PC-3 (cell line): Measurements from ENCODE around the gene ACIN1. TPM values are rescaled to one million over a fixed set of nuclear protein-coding genes. Genes with fewer than 3 reads are reported as not detected.

Source experiments
- ATAC-seq: fragments of 200-7000 bp; cut with Tn5 transposase; 2 replicates; pipeline ENCODE4 v1.9.1; 2020; ENCODE audit warnings: mild to moderate bottlenecking, moderate library complexity
- BruUV-seq: library from RNA; stranded (reverse); fragments of 400-500 nt; replicated peaks from 2 replicates; lab custom pipeline; 2021; lab: Mats Ljungman, UMichigan
- CTCF ChIA-PET: fragments of 300-600 bp; sonication (Branson Sonifier 250); formaldehyde crosslinking; loops from one replicate; lab custom pipeline; 2022; ENCODE audit warnings: antibody characterized with exemption; lab: Charles Lee
- POLR2A ChIA-PET: fragments of 300-600 bp; sonication (Branson Sonifier 250); formaldehyde crosslinking; loops from one replicate; lab custom pipeline; 2022; ENCODE audit warnings: antibody characterized with exemption; ENCODE audit not compliant: unreplicated experiment; lab: Charles Lee
- DNase-seq: peaks from one replicate; pipeline ENCODE4 v3.0.0-alpha.2; 2015
- H2AFZ ChIP-seq: fragments of 300-600 bp; sonication (generic); 2 replicates; pipeline ENCODE4 v1.6.0; 2016; ENCODE audit warnings: antibody characterized with exemption, low read length
- H3F3A ChIP-seq: fragments of 300-600 bp; sonication (generic); one replicate; pipeline ENCODE4 v1.6.0; 2017; ENCODE audit warnings: antibody characterized with exemption, low read length, control low read depth, mild to moderate bottlenecking; ENCODE audit not compliant: unreplicated experiment
- H3K27ac ChIP-seq: fragments of 300-600 bp; sonication (generic); 2 replicates; pipeline ENCODE4 v1.5.1; 2016; ENCODE audit warnings: mild to moderate bottlenecking, low read length
- H3K27me3 ChIP-seq: fragments of 300-600 bp; sonication (generic); 2 replicates; pipeline ENCODE4 v1.6.1; 2016; ENCODE audit warnings: low read length, mixed read lengths
- H3K36me3 ChIP-seq: fragments of 300-600 bp; sonication (generic); 2 replicates; pipeline ENCODE4 v1.6.1; 2016; ENCODE audit warnings: low read depth, mixed run types, low read length, mixed read lengths
- H3K4me1 ChIP-seq: fragments of 300-600 bp; sonication (generic); 2 replicates; pipeline ENCODE4 v1.5.1; 2016; ENCODE audit warnings: low read length; ENCODE audit not compliant: insufficient read depth
- H3K4me2 ChIP-seq: fragments of 300-600 bp; sonication (generic); 2 replicates; pipeline ENCODE4 v1.6.0; 2016; ENCODE audit warnings: low read length
- H3K4me3 ChIP-seq: fragments of 300-600 bp; sonication (generic); 2 replicates; pipeline ENCODE4 v1.5.1; 2016; ENCODE audit warnings: mild to moderate bottlenecking, low read length, mixed read lengths
- H3K79me2 ChIP-seq: fragments of 300-600 bp; sonication (generic); 2 replicates; pipeline ENCODE4 v1.6.1; 2017; ENCODE audit warnings: low read length, mixed read lengths
- H3K9ac ChIP-seq: fragments of 300-600 bp; sonication (generic); 2 replicates; pipeline ENCODE4 v1.6.0; 2016; ENCODE audit warnings: mild to moderate bottlenecking, low read length
- H3K9me2 ChIP-seq: fragments of 300-600 bp; sonication (generic); replicated peaks from 2 replicates; pipeline ENCODE4 v1.6.1; 2016; ENCODE audit warnings: mixed run types, low read length, mixed read lengths
- H3K9me3 ChIP-seq: fragments of 300-600 bp; sonication (generic); 2 replicates; pipeline ENCODE4 v1.6.1; 2016; ENCODE audit warnings: low read length, mixed read lengths
- H4K20me1 ChIP-seq: fragments of 300-600 bp; sonication (generic); 2 replicates; pipeline ENCODE4 v1.6.1; 2016; ENCODE audit warnings: low read length, mixed read lengths
- CTCF ChIP-seq: fragments of 300-600 bp; sonication (generic); conservative IDR thresholded peaks from 2 replicates; pipeline ENCODE4 v1.5.1; 2017; ENCODE audit warnings: antibody characterized with exemption, low read depth, mild to moderate bottlenecking, low read length
- EZH2 ChIP-seq: fragments of 300-600 bp; sonication (generic); IDR thresholded peaks from one replicate; pipeline ENCODE4 v1.6.1; 2017; ENCODE audit warnings: antibody characterized with exemption, mild to moderate bottlenecking, low read length; ENCODE audit not compliant: unreplicated experiment
- EZH2phosphoT487 ChIP-seq: fragments of 300-600 bp; sonication (generic); IDR thresholded peaks from 2 replicates; pipeline ENCODE4 v1.6.1; 2018; ENCODE audit warnings: mild to moderate bottlenecking, antibody characterized with exemption, low read length, borderline replicate concordance
- intact Hi-C: fragments of 100-400 bp; cut with micrococcal nuclease; formaldehyde crosslinking; loops from 2 replicates; pipeline ENCODE4 v1.9.0; 2023
- total RNA-seq: library from RNA; depleted of rRNA; stranded (reverse); fragments of >200 nt; gene quantifications from 2 replicates; pipeline ENCODE4 v1.2.3, GENCODE V29; 2014

Gene ACIN1
- total RNA-seq, 1 experiment from 2014 or later: 112 TPM

GRCh38 chr14:23058654-23059504 lies 36.1 kb downstream of the ACIN1 start:
- ChIA-PET CTCF (interaction anchor here (0.5 to 2.0 kb wide), 7 partner anchors 10 to 85 kb away, joined by 4 to 26 read pairs (median 7); no protein-coding TSS in a partner anchor), POLR2A (no interaction called here)
- peaks cover 29% of the 10 kb centered on the region for H3K4me1 ChIP-seq
- no peaks in the 10 kb centered on the region for H3K9me3 ChIP-seq
- no peaks in the 10 kb centered on the region for H4K20me1 ChIP-seq
- no peaks in the 10 kb centered on the region; the same call in 1 of the 2 replicates for H3K79me2 ChIP-seq
- peaks cover 15% of the 10 kb centered on the region for H3F3A ChIP-seq
- intact Hi-C loops: loop anchor here (1.0 kb wide), 2 partner anchors 65 to 73 kb away; no protein-coding TSS in a partner anchor
- no peak overlapping the region for H2AFZ ChIP-seq
- no peak overlapping the region for H3K4me3 ChIP-seq
- H3K4me2 ChIP-seq: no peak overlapping the region
- H3K27me3 ChIP-seq: no peaks in the 10 kb centered on the region
- H3K36me3 ChIP-seq: peaks cover 34% of the 10 kb centered on the region
- TSS peak; percentile 81 for BruUV-seq
- H3K27ac ChIP-seq: no peak overlapping the region
- H3K9me2 ChIP-seq: no peaks in the 10 kb centered on the region
- DNase-seq (no peak), ATAC-seq (no peak)
- H3K9ac ChIP-seq: no peak overlapping the region
- TF ChIP-seq EZH2 (no peak), EZH2phosphoT487 (no peak), CTCF (no peak)

DNA sequence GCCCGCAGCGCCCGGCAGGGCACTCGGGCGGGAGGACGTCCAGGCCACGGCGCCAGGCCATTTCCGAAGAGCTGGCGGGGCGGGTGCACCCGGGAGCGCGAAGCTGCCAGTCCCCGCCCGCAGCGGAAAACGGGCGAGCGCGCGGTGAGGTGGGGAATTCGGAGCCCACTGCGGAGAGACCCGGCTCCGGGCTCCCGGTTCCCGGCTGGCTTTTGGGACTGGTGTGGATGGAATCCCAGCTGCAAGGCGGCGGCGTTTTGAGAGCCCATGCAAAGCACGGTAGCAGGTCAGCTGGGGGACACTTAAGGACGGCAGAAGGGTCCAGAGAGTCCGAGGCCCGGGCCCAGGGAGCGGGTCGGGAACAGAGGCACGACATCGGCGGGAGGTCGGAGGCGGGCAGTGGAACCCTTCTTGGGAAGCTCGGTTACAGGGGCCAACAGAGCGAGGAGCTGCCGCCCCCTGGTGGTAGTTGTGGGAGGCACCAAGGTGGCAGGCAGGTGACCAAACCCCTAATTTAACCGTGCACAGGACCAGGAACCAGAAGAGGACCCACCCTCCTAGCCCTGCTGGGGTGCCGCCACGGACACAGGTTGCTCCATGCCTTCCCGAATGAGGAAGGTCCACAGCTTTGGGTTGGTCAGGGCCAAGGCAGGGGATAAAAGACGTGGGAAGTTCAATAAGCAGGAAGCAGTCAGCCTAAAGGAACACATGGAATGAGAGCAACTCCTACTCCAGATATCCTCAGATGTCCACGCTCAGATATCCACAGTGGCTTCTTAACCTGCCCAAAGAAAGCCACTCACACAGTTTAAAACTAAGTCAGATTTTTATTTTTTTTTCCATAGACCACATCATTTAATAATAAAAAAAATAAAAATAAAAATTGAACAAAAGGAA lies 36.9 kb downstream of the ACIN1 start:
- ChIA-PET CTCF (interaction anchor here (0.7 to 2.0 kb wide), 7 partner anchors 11 to 84 kb away, joined by 4 to 26 read pairs (median 7); partner anchors contain the start of genes ACIN1 and C14orf119), POLR2A (interaction anchor here (0.6 kb wide), 2 partner anchors 37 to 141 kb away, joined by 4 read pairs; partner anchors contain the start of genes ACIN1 and C14orf119)
- Histone ChIP-seq H3K9ac (peak overlapping the region; percentile 63), H3K9me3 (no peaks in the 10 kb centered on the region), H3K27ac (no peak overlapping the region), H3K4me3 (peak overlapping the region; percentile 85), H3K27me3 (no peaks in the 10 kb centered on the region), H3K36me3 (peaks cover 26% of the 10 kb centered on the region), H3K4me1 (peaks cover 21% of the 10 kb centered on the region), H3K4me2 (peak overlapping the region; percentile 100), H4K20me1 (no peaks in the 10 kb centered on the region), H3F3A (peaks cover 8% of the 10 kb centered on the region), H3K79me2 (no peaks in the 10 kb centered on the region; the same call in 1 of the 2 replicates), H2AFZ (peak overlapping the region; percentile 78), H3K9me2 (no peaks in the 10 kb centered on the region)
- TF ChIP-seq CTCF: peak; percentile 94
- no peak for TF ChIP-seq EZH2
- DNase-seq (peak; percentile 90), ATAC-seq (peak; percentile 69)
- BruUV-seq: no TSS peak
- intact Hi-C loops: loop anchor here (1.0 kb wide), 2 partner anchors 64 to 72 kb away; no protein-coding TSS in a partner anchor
